Superior temporal gyrus (tissue), 1 donor: Measurements from ENCODE around the gene REV3L.
"Not testable (repeated sequence)": the region's sequence is repeated elsewhere in the genome, so short reads cannot be mapped to it uniquely, and the experiment has no call there.

Source experiments
- DNase-seq: peaks from one replicate; pipeline ENCODE4 v3.0.0-alpha.2; 2016; ENCODE audit errors: extremely low spot score

The REV3L gene

GRCh38 chr6:111263837-111264236, 219.2 kb downstream of the REV3L start:
- DNase-seq: no peak

GRCh38 chr6:111260570-111261298, 222.3 kb downstream of the REV3L start:
- DNase-seq: no peak

GRCh38 chr6:111259089-111259831, 223.8 kb downstream of the REV3L start:
- DNase-seq: peak; percentile 100

GRCh38 chr6:111258615-111259088, 224.4 kb downstream of the REV3L start:
- no peak for DNase-seq

GRCh38 chr6:111258010-111258409, 225.0 kb downstream of the REV3L start:
- no peak for DNase-seq

GRCh38 chr6:111256646-111257045, 226.4 kb downstream of the REV3L start:
- no peak for DNase-seq

- not testable (repeated sequence) for DNase-seq
Measured at GRCh38 chr6:111255838-111256237, 227.2 kb downstream of the REV3L start.

GRCh38 chr6:111254779-111255166, 228.2 kb downstream of the REV3L start:
- no peak for DNase-seq

- DNase-seq: no peak
Measured at GRCh38 chr6:111254004-111254778, 228.8 kb downstream of the REV3L start.

GRCh38 chr6:111252726-111253125, 230.3 kb downstream of the REV3L start:
- no peak for DNase-seq

- no peak for DNase-seq
Measured at GRCh38 chr6:111250791-111251354, 232.1 kb downstream of the REV3L start.
